GM04504 (cell line): Measurements from ENCODE around the gene WDCP.
"Not testable (repeated sequence)": the region's sequence is repeated elsewhere in the genome, so short reads cannot be mapped to it uniquely, and the experiment has no call there.

Source experiments
- DNase-seq: peaks from one replicate; pipeline ENCODE4 v3.0.0-alpha.2; 2012; ENCODE audit warnings: low read depth

WDCP gene

DNA sequence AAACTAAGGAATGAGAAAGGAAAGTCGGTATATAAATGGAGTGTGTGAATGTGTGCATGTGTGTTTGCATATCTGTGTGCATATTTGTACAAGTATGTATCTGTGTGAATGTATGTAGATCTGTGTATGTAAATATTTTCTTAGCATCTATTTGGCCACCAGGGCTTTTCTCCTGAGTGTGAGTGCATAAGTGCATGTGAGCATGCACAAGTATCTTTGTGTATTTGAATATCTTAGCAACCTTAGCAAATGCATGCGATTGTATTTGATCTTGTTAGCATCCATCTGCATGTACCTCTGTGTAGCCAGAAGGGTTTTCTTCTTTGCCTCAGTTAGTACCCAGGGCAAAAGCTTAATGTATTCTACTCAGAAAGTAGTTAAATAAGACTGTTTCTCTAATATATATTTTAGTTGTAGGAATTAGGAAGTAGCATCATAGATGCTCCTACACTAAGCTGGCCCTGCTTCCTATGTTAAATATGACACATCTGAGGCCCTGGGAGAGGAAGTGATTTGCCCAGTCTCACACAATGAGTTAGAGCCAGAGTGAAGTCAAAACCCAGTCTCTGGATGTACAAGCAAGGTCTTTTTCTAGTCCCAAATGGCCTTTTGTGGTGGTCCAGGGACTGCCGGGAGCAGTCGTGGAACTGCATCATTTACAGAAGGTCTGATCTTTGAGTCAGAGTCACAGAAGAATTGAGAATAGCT lies 11.5 kb upstream of the WDCP start:
- no peak for DNase-seq

DNA sequence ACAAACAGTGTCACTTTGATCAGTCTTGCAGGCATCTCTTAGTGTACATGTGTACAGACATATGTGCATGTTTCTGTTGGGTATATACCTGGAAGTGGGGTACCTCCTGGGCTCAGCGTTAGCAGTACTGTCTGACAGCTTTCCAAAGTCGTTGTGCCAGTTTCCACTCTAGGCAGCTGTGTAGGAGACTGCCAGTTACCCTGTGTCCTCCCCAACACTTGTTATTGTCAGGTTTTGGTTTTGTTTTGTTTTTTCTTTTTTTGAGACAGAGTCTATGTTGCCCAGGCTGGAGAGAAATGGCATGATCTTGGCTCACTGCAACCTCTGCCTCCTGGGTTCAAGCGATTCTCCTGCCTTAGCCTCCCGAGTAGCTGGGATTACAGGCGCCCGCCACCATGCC lies 8.6 kb upstream of the WDCP start:
- no peak for DNase-seq

DNA sequence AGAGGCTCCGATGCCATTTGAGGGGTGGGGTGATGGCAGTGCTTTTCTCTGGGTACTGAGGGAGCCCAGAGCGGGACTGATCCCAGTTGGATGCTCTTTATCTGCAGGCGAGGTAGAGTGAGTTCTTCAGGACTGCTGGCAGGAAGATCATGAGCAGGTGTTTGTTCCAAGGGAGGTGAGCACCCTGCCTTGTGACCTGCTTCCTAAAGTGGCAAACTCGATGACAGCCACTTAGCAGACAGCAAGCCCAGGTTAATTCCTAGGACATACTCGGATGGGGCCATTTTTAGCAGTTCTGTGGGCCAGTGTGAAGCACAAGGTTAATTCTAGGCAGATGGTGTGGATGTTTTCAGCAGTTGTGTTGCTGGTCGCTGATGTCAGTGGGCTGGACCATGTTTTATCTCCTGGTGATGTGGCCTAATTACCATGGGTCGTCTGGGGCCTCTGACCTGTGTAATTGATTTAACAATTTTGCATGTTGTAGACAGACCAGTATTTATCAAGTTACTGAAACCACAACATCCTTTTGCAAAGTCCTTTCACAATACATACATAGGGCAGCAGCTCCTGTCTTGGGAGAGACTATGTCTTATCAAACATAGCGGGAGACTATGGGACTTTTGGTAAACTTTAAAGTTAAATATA lies 7.3 kb upstream of the WDCP start:
- no peak for DNase-seq

DNA sequence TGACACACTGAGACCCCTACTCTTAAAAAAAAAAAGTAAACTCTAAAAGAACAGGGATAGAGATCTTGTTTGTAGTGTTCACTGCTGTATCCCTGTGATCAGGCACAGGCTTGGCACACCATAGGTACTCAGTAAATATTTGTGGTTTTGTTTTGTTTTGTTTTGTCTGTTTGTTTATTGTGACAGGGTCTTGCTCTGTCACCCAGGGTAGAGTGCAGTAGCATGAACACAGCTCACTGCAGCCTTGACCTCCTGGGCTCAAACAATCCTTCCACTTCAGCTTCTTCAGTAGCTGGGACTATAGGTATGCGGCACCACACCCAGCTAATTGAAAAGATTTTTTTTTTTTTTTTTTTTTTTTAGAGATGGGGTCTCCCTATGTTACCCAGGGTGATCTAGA lies 5.8 kb upstream of the WDCP start:
- DNase-seq, result no peak

DNA sequence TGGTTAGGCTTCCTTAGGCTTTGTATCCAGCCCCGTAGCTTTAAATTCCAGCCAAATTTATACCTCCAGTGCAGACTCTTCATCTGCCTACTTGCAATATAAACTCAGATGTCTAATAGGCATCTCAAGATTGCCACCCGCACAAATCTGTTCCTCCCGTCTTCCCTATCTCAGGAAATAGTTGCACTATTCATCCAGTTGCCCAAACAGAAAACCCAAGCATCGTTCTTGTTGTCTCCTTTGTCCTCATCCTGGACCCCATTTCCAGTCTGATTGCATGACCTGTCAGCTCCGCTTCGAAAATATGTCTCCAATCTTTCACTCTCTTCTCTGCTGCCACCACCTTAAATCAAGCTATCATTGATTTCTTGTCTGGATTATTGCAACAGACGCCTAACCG lies 4.6 kb upstream of the WDCP start:
- no peak for DNase-seq

DNA sequence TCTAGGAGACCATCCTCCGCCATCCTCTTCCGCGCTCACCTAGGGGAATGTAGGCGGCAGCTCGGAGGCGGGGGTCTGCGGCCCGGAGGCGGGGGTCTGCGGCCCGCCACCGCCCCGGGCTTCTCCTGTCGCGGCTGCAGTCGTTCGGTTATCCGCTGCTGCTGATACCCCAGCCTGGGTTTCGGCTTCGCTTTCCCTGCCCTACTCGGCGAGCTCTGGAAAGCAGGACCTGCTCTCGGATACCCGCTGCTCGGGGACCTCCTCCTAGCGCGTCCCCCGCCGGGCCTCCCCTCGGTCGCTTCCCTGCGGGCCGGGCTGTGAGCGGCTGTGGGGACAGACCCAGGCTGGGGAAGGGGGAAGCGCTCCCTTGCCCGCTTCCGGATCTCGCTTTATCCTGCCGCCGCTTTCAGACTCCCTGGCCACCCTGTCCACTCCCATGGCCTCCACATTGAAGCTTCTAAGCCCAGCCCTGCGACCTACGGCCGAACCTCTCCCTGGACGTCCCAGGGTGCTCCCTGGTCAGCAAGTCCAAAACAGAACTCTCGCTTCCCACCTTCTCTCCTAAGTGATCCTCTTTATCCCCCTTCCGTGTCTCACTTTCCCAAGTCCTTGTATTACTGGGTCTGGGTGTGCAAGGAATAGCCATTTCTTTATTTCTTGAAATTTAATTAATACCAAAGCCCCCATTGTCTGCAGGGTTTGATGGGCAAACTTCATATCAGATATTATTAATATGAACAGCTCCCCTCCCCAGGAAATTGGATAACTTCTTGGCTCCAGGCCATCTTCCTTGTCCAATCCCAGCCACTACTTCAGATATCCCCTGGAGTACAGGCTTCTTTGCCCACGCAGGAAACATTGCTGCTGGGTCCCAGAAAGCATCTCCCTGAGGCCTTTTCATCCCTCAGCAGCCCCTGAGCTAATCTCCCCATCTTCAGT lies 3.1 kb upstream of the WDCP start:
- no peak for DNase-seq

DNA sequence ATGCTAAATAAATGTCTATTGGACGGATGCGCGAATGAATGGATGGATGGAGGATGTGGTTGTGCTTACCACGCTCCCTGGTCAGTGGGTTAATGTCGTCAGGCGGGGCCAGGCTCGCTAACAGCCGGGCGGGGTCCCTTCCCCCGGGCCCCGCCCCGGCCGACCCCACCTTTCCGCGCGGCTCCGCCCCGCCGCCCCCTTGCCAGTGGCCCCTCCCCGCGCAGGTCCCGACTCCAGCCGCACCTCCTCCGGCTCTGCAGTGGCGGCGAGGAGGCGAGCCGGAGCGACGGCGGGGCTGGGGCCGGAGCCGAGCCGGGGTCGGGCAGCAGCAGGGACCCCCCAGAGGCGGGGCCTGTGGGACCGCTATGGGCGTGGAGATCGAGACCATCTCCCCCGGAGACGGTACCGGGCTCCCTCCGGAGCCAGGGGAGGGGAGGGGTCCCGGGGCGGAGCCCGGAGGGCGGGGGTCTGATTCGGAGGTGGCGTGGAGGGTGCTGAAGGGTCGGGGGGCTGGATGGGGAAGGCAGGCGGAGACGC lies 2.4 kb upstream of the WDCP start, which contains the start of gene FKBP1B:
Gene FKBP1B (plus strand): TSS at position 257 of the 537 bp plus-strand sequence. CDS start 109 bp downstream, at position 366.
- no peak for DNase-seq

DNA sequence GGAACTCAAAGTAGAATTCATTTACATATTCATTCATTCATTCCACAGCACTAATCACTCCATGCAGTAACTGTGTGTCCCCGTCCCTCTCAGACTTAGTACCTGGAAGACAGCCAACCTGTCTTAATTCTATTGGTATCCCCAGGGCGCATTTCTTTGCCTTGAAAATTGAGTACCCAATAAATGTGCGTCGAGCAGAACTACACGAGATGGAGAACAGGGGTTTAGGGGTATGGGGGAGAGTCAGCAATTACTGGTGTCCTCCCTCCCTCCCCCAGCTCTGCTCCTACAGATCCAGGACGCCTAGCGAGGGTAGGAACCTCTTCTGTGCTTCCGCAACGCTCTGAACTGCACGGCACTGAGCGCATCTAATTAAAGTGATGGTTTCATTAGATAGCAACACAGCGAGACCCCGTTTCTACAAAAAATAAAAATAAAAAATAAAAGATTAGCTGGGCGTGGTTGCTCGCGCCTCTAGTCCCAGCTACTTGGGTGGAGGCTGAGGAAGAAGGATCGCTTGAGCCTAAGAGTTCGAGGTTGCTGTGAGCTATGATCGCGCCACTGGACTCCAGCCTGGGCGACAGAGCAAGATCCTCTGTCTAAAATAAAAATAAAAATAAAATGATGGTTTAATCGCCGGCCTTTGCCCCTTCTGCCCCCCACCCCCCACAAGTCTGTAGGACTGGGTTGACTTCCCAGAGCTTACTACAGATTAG lies 1.7 kb upstream of the WDCP start:
- no peak for DNase-seq

DNA sequence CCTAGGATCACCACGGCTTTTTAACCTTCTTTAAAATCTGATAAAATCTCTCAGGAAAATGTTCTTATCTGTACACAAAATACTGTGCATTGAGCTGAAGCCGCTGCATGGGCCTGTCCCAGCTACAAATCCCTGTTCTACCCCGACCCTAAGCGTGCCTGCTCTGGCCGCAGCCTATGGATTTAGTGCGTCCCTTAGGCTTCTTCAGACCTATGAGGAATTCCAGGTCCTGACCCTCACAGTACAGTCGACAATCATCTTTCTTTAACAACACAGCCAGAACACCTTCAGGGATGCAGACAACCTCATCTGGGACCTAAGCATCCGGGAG lies 477 bp upstream of the WDCP start:
- no peak for DNase-seq

DNA sequence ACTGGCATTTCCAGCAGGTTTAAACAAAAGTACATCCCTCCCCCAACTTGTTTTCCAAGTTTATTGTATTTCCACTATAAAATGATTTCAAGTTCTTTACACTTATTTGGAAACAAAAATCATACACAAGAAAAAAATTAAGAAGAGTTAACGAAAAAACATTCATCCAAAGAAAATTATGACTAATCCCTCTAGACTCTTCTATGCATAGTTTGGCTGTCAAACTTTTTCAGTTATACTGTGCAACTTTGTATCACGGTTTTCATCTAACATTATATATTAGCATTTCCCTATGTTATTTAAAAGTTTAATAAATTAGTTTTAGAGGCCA lies 627 bp downstream of the WDCP start:
- no peak for DNase-seq

DNA sequence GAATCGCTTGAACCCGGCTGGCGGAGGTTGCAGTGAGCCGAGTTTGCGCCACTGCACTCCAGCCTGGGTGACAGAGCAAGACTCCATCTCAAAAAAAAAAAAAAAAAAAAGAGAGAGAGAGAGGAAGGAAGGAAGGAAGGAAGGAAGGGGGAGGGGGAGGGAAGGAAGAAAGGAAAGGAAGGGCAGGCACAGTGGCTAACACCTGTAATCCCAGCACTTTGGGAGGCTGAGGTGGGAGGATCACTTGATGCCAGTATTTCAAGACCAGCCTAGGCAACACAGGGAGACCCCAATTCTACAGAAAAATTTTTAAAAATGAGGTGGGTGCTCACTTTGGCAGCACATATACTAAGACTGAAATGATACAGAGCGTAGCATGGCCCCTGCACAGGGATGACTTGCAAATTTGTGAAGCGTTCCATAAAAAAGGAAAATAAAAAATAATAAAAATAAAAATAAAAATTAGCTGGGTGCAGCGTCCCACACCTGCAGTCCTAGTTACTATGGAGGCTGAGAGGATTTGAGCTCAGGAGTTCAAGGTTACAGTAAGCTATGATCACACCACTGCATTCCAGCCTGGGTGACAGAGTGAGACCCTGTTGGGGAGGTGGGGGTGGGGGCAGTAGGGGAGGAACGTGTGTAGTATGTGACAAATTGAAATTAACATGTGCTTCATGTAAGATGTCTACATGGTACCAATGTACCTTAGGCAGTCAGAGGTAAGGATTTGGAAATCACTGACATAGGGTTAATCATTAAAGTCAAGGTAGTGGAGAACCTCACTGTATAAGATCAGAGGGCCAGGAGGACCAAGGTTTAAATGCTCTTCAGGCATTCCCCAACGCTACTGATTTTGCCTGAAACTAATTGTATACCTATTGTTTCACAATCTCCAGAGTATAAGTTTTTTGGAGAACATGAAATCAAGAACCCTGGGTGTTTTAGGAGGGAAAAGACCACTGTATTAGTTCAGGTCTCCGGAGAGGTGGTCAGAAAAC lies 1.4 kb downstream of the WDCP start:
- DNase-seq, result no peak

DNA sequence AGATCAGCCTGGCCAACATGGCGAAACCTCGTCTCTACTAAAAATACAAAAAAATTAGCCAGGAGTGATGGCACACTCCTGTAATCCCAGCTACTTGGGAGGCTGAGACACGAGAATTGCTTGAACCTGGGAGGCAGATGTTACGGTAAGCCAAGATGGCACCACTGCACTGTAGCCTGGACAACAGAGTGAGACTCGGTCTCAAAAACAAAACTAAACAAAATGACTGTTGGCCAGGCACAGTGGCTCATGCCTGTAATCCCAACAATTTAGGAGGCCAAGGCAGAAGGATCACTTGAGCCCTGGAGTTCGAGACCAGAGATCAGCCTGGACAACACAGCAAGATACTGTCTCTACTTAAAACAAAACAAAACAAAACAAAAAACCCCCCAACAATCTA lies 4.1 kb downstream of the WDCP start:
- not testable (repeated sequence) for DNase-seq

DNA sequence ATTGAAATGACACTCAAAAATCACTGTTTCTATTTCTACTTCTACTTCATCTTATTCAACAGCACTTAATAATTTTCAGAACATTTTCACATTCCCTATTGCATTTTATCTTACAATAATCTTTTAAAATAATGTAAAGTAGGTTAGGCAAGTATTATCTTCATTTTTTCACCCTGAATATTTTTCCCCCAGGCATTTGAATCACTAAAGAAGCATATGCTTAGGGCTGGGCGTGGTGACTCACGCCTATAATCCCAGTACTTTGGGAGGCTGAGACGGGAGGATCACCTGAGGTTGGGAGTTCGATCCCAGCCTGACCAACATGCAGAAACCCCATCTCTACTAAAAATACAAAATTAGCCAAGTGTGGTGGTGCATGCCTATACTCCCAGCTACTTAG lies 6.7 kb downstream of the WDCP start:
- DNase-seq, result no peak

DNA sequence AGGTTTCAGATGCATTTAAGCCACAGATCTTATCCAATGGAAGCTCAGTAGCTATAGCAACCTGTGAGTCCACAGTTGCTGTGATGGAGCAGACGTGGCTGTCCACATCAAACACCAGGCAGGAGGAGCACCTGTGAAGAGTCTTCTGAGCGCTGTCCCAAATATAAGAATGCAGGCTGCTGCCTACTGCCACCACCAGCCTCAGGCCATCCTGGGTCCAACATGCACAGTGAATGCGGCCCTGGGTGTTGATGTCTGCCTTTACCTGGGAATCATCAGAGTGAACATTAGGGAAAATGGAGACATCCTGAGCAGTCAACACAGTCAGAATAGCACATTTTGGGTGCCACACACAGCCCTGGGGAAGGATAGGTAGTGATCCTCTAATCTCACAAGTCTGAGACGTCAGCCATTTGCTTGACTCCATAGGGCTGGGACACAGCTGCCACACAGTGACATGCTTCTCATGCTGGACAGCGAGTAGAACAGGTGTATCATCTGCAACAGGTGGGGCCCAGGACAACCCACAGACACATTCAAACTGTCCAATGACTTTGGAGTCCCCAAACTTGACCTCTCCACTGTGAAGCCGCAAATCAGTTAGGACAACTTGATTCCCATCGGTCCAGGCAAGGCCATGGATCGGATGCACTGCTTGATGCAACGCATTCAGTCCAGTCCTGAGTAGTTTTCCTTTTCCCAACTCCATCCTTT lies 8.2 kb downstream of the WDCP start:
- no peak for DNase-seq

DNA sequence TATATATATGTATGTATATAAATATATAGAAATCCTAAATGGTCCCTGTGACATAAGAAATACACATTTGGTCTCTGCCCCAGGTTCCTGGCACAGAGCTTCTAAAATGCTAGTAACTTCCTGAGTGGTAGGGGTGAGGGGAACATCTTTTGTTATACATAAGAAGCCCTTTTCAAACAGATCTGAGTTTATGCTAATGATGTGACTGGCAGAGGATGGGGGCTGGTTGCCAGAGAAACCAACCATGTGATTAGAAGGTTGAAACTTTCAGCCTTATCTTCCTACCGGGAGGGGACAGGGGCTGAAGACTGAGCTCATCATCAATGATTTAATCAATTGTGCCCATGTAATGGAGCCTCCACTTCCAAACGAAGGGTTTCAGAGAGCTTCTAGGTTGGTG lies 21.0 kb downstream of the WDCP start:
- DNase-seq, result no peak

DNA sequence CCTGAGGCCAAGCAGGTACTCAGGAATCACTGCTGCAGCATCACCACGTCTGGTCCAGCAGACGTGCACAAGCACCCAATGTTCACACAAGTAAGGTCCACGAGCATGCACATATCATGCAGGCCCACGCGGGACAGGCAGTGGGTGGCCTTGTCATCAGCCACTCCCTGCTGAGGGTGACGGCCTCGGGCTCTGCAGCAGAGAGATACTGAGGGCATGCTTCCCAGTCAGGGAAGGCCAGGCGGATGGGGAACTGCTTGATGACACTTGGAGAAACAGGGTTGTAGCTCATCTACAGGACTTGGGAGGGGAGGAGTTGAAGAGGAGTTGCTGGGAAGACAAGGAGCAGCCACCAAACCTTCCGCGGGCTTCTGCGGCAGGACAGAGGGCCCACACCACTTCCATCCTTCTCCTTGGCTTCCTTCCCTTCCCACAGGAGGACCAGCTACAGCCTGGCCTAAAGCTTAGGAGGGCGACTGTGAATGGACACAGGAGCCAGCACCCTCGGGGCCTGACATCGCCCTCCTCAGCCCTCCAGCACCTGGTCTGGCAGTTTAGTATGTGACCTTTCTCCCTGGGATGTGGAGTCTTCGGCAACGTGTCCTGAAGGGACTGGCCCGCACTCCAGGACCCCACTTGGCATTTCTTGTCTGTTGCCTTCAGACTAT lies 22.1 kb downstream of the WDCP start:
- no peak for DNase-seq

DNA sequence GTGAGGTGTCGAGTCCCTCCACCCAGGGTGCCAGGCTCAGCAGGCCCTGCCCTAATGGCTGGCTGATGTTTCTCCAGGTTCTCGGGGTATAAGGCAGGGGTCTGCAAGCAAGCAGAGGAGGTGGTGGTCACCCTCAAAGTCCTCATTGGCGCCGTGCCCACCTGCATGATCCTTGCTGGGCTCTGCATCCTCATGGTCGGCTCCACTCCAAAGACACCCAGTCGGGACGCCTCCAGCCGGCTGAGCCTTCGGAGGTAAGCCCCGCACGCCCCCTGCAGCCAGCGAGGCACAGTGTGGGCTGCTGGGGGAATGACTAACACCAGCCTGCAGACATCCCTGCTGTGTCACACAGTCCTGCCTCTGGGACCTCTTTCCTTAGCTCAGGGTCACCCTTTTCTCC lies 23.2 kb downstream of the WDCP start:
- no peak for DNase-seq

DNA sequence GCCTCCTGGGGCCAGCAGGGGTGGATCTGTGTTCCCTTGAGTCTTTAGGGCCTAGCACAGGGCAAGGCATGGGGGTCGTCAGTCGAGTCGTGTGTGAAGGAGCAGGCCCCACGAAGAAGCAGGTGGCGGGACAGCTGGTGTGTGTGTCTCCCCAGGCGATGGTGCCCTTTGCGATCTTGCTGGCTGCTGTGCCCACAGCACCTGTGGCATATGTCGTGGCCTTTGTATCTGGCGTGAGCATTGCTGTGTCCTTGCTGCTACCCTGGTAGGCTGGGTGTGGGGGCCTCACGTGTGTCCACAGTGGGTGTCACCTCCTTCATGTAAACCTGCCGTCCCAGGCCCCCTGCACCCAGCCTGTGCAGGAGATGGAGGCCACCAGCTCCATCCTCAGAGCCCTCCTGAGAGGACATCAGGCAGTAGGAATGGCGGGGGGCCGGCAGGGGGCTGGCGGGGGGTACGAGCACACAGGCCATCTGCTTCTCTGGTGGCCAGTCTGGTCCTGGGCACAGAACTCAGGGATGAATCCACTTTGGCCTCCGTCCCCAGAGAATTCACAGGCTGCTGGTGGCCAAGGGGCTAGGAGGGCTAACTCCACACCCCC lies 24.1 kb downstream of the WDCP start:
- no peak for DNase-seq

DNA sequence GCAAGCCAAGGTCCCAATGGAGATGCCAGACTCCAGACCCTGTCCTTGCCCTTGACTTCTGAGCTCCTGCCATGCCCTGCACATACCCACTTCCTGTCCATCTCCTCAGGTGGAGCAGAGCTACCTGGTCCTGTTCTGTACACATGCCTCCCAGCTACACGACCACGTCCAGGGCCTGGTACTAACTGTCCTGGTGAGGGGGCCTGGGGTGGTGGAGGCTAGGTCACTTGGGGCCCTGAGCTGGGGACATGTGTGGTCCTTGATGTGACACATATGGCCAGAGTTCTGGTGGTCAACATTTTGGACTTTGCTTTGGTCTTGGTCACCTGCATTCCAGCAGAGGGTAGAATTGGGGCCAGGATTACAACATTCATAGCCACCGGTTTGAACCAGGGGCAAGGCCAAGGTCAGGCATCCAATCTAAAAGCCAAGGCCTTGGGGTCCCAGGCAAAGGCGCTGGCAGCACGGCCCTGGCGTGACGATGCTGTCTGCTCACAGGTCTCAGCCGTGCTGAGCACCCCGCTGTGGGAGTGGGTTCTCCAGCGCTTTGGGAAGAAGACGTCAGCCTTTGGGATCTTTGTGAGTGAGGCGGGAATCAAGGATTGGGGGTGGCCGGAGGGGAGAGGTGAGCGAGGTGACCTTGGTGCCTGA lies 24.7 kb downstream of the WDCP start:
- DNase-seq, result no peak
